K562 (cell line): ENCODE results near the gene ZBTB20. TPM values are rescaled to one million over a fixed set of nuclear protein-coding genes. Genes with fewer than 3 reads are reported as not detected.

Experiments
- ATAC-seq: fragments of 200-7000 bp; cut with Tn5 transposase; 3 replicates; pipeline ENCODE4 v1.9.1; 2020; ENCODE audit warnings: moderate library complexity
- BruUV-seq: library from RNA; stranded (reverse); fragments of 400-500 nt; replicated peaks from 2 replicates; lab custom pipeline; 2021; lab: Mats Ljungman, UMichigan
- CTCF ChIA-PET: fragments of 300-600 bp; formaldehyde crosslinking; extraction: SDS; loops from one replicate; lab custom pipeline; 2021; ENCODE audit warnings: low intra/inter-chr PET ratio; lab: Yijun Ruan, JAX
- POLR2A ChIA-PET: fragments of 300-600, 350-650 bp; sonication (Branson Sonifier 250); formaldehyde crosslinking; extraction: SDS; loops from one replicate; lab custom pipeline; 2021; ENCODE audit warnings: antibody characterized with exemption, inconsistent platforms; lab: Yijun Ruan, JAX
- DNase-seq, 4 experiments: peaks; one replicate each; pipeline versions ENCODE4 v3.0.0 to v3.0.0-alpha.2; 2011 to 2018; ENCODE audit warnings: low spot score in 3 of 4, mixed read lengths in 3 of 4; ENCODE audit errors: extremely low read depth in 1 of 4
- FAIRE-seq: peaks from 2 replicates; lab custom pipeline; 2011; peaks lifted over from hg19 to GRCh38; lab: Jason Lieb, UNC
- H2AFZ ChIP-seq: 2 replicates; pipeline ENCODE4 v1.6.0; 2011; ENCODE audit warnings: low read depth, low read length, control low read depth, inconsistent platforms
- H3K27ac ChIP-seq: fragments of 200-600 bp; 3 replicates; pipeline ENCODE4 v1.8.0; 2011; ENCODE audit warnings: low read depth, mild to moderate bottlenecking, control low read depth, inconsistent platforms, low read length, moderate library complexity, mixed read lengths; ENCODE audit errors: extremely low read depth
- H3K27me3 ChIP-seq, 2 experiments: fragments of 300-600 bp in 1 of 2; 2 replicates in 1 of 2; 3 replicates in 1 of 2; pipeline versions ENCODE4 v1.6.0 to v1.8.0; 2011; ENCODE audit warnings: inconsistent platforms in 2 of 2, low read length in 2 of 2, mild to moderate bottlenecking in 1 of 2, mixed read lengths in 1 of 2, moderate library complexity in 1 of 2; ENCODE audit not compliant: control insufficient read depth in 2 of 2, insufficient read depth in 2 of 2
- H3K36me3 ChIP-seq: fragments of 300-600 bp; 3 replicates; pipeline ENCODE4 v1.8.0; 2011; ENCODE audit warnings: mild to moderate bottlenecking, low read length, inconsistent platforms; ENCODE audit not compliant: control insufficient read depth, insufficient read depth
- H3K4me1 ChIP-seq, 2 experiments: fragments of 200-600 bp in 1 of 2; replicated peaks in 1 of 2; 2 replicates in 1 of 2; 3 replicates in 1 of 2; pipeline versions ENCODE4 v1.5.1 to v1.8.0; 2011; ENCODE audit warnings: inconsistent platforms in 2 of 2, low read length in 2 of 2, mild to moderate bottlenecking in 1 of 2, mixed read lengths in 1 of 2, moderate library complexity in 1 of 2; ENCODE audit not compliant: control insufficient read depth in 2 of 2, insufficient read depth in 2 of 2
- H3K4me2 ChIP-seq: 2 replicates; pipeline ENCODE4 v1.6.1; 2011; ENCODE audit warnings: low read length, control low read depth, inconsistent platforms, mixed read lengths; ENCODE audit not compliant: insufficient read depth
- H3K4me3 ChIP-seq: fragments of 200-600 bp; sonication (generic), shearing (Covaris generic); 2 replicates; pipeline ENCODE4 v1.5.1; 2016; ENCODE audit warnings: control low read depth, inconsistent platforms
- H3K79me2 ChIP-seq: fragments of 200-600 bp; 3 replicates; pipeline ENCODE4 v1.8.0; 2011; ENCODE audit warnings: low read length, inconsistent platforms; ENCODE audit not compliant: control insufficient read depth, insufficient read depth
- H3K9ac ChIP-seq, 2 experiments: 2 replicates each; pipeline versions ENCODE4 v1.6.0 to v1.6.1; 2011; ENCODE audit warnings: low read depth in 2 of 2, low read length in 2 of 2, control low read depth in 1 of 2, inconsistent platforms in 1 of 2, mild to moderate bottlenecking in 1 of 2, mixed read lengths in 1 of 2; ENCODE audit not compliant: insufficient read depth in 1 of 2
- H3K9me1 ChIP-seq: one replicate; pipeline ENCODE4 v1.6.0; 2011; ENCODE audit warnings: inconsistent platforms, mild to moderate bottlenecking, low read length, moderate library complexity; ENCODE audit not compliant: control insufficient read depth, insufficient read depth
- H3K9me3 ChIP-seq: replicated peaks from 2 replicates; pipeline ENCODE4 v1.5.1; 2011; ENCODE audit warnings: low read depth, low read length, inconsistent platforms; ENCODE audit not compliant: control insufficient read depth, insufficient read depth
- H4K20me1 ChIP-seq: replicated peaks from 2 replicates; pipeline ENCODE4 v1.6.1; 2011; ENCODE audit warnings: low read length, inconsistent platforms, mixed read lengths; ENCODE audit not compliant: control insufficient read depth, insufficient read depth
- FOXJ2 ChIP-seq: fragments of 200-800 bp; sonication (Bioruptor generic); IDR thresholded peaks from 2 replicates; pipeline ENCODE4 v1.6.1; 2016; ENCODE audit warnings: missing genetic modification characterization, missing compliant biosample characterization
- LEF1 ChIP-seq: fragments of 450-650 bp; IDR thresholded peaks from 2 replicates; pipeline ENCODE4 v1.6.1; 2016; ENCODE audit warnings: mild to moderate bottlenecking
- NFXL1 ChIP-seq: fragments of 450-650 bp; formaldehyde crosslinking; IDR thresholded peaks from 2 replicates; pipeline ENCODE4 v1.4.0; 2021; ENCODE audit warnings: mild to moderate bottlenecking
- PRMT5 ChIP-seq: sonication (generic); formaldehyde crosslinking; IDR thresholded peaks from 2 replicates; pipeline ENCODE4 v1.5.0; 2020; ENCODE audit warnings: missing genetic modification reagents
- SIN3A ChIP-seq, 2 experiments: fragments of 150-350 bp in 1 of 2; IDR thresholded peaks; 2 replicates each; pipeline ENCODE4 v1.6.1; 2011 to 2016; ENCODE audit warnings: borderline replicate concordance in 2 of 2, low read depth in 2 of 2, low read length in 2 of 2, mild to moderate bottlenecking in 2 of 2, moderate library complexity in 2 of 2; ENCODE audit not compliant: control insufficient read depth in 1 of 2
- ZNF347 ChIP-seq: fragments of 450-650 bp; formaldehyde crosslinking; IDR thresholded peaks from 2 replicates; pipeline ENCODE4 v1.4.0; 2020; ENCODE audit warnings: low read depth, mild to moderate bottlenecking, moderate library complexity
- ZNF445 ChIP-seq: fragments of 250-450 bp; sonication (Bioruptor Pico); IDR thresholded peaks from 2 replicates; pipeline ENCODE4 v1.4.0; 2020; ENCODE audit warnings: low read depth, mild to moderate bottlenecking, moderate library complexity
- ZNF551 ChIP-seq: fragments of 250-450 bp; sonication (Bioruptor Pico); IDR thresholded peaks from 2 replicates; pipeline ENCODE4 v1.5.0; 2021; ENCODE audit warnings: mild to moderate bottlenecking, moderate library complexity
- WGBS: fragments of 100-300 bp; shearing (Covaris generic); methylation state at CpG from one replicate; pipeline ENCODE4 v1.1.6; 2016; ENCODE audit warnings: low coverage, mixed read lengths; ENCODE audit not compliant: insufficient coverage; ENCODE audit errors: missing lambda C conversion rate; 5-methylcytosine and 5-hydroxymethylcytosine counted together
- in situ Hi-C: fragments of 300-500 bp; cut with MboI; formaldehyde crosslinking; loops from 4 replicates; pipeline ENCODE4 v1.15.0; 2018; ENCODE audit warnings: inconsistent platforms, mixed read lengths
- intact Hi-C: fragments of 100-400 bp; cut with micrococcal nuclease; formaldehyde crosslinking; loops from 2 replicates; pipeline ENCODE4 v1.14.2; 2022
- polyA plus RNA-seq, 8 experiments: library from polyadenylated mRNA; depleted of rRNA in 4 of 8; stranded (reverse) in 5 of 8; unstranded in 3 of 8; fragments of >200 nt; fragmentation: Nextera tagmentation in 2 of 8; fragmentation: Illumina TruSeq in 1 of 8; extraction: Ambion mirVana in 2 of 8; extraction: Trizol in 1 of 8; gene quantifications; 2 replicates each; pipeline versions ENCODE4 v1.2.1 to v1.2.3, GENCODE V29; 2011 to 2014; ENCODE audit warnings: inconsistent platforms in 1 of 8, missing spikeins in 1 of 8
- total RNA-seq, 7 experiments: library from RNA; depleted of rRNA in 6 of 7; stranded (reverse); fragments of >200 nt in 6 of 7; fragmentation: Illumina TruSeq in 2 of 7; extraction: Trizol in 2 of 7; gene quantifications; 2 replicates each; pipeline versions ENCODE4 v1.2.1 to v1.2.3, GENCODE V29; 2011 to 2021; ENCODE audit warnings: low replicate concordance in 1 of 7

ZBTB20 gene
- total and polyA plus RNA-seq, 9 of the 15 experiments (the other 6 are each of a cell fraction or from before 2014, with no cell fraction given) = 0.17 to 1.7 (median 0.45) TPM

- in situ Hi-C loops (no loop called here), intact Hi-C loops (no loop called here)
- no peak for FAIRE-seq
- TF ChIP-seq FOXJ2 (tag) = no peak
- no peak for TF ChIP-seq LEF1
- no peak for TF ChIP-seq ZNF551
- no peak for TF ChIP-seq SIN3A (IDR thresholded peaks at IDR 0.05; ENCODE audit: borderline replicate concordance in 2 of 2, control insufficient read depth in 1 of 2, low read depth in 2 of 2, low read length in 2 of 2)
- TF ChIP-seq ZNF347 (CRISPR knock-in tag) = no peak
- TF ChIP-seq ZNF445 (CRISPR knock-in tag) = no peak
- no peak for TF ChIP-seq NFXL1 (CRISPR knock-in tag)
- no peak for TF ChIP-seq PRMT5 (CRISPR knock-in tag)
- H2AFZ ChIP-seq = no peak overlapping the region
- no peak overlapping the region for H3K4me3 ChIP-seq
- POLR2A ChIA-PET = interaction anchor here (0.6 kb wide), 1 partner anchor 21 kb away, joined by 4 read pairs; no protein-coding TSS in a partner anchor
- H3K27me3 ChIP-seq = no peaks in the 10 kb centered on the region
- no peaks in the 10 kb centered on the region for H3K9me1 ChIP-seq
- no peak for DNase-seq
- BruUV-seq = no TSS peak
- CTCF ChIA-PET = no interaction called here
- H3K27ac ChIP-seq = no peak overlapping the region
- no peak overlapping the region for H3K9ac ChIP-seq
- 13% methylated on average over 2 of the region's 2 CpGs for WGBS
- no peaks in the 10 kb centered on the region for H3K9me3 ChIP-seq
- no peaks in the 10 kb centered on the region for H3K4me1 ChIP-seq
- no peak overlapping the region for H3K4me2 ChIP-seq
- no peak for ATAC-seq
- H4K20me1 ChIP-seq = no peaks in the 10 kb centered on the region
- no peaks in the 10 kb centered on the region for H3K36me3 ChIP-seq
- H3K79me2 ChIP-seq = no peaks in the 10 kb centered on the region
Observed at GRCh38 chr3:114538211-114538610, 608.9 kb downstream of the ZBTB20 start.
